ENCODE measurements around the gene MPDU1. TPM values are rescaled to one million over a fixed set of nuclear protein-coding genes. Genes with fewer than 3 reads are reported as not detected.
A peak's percentile ranks its signal among the peaks of the same experiment; 100 is the strongest.

MPDU1 gene
- total RNA-seq (2021) (133 and 149 TPM in 2 replicates), Bru-seq, nascent RNA (percentile 84 among the genes with signal in this experiment), BruChase-seq, experiment 1, labeled RNA remaining after a 2-hour chase (percentile 84 among the genes with signal in this experiment), BruChase-seq, experiment 2, labeled RNA remaining after a 6-hour chase (percentile 94 among the genes with signal in this experiment)
- long read RNA-seq, transcript MPDU1-207 (7 exons, 1,020 nt), result minor isoform, 8 of 320 reads
- long read RNA-seq, transcript MPDU1-220 (7 exons, 714 nt), result minor isoform, 18 of 320 reads
- long read RNA-seq, transcript MPDU1-210 (6 exons, 1,523 nt), result minor isoform, 12 of 320 reads
- long read RNA-seq, transcript MPDU1-201 (7 exons, 1,601 nt), result major isoform, 244 of 320 reads
- long read RNA-seq, partial matches to known transcripts, result 14 of 320 reads
- long read RNA-seq, other reads (novel, unspliced or antisense), result 16 of 320 reads

GRCh38 chr17:7583253-7584109, at the start of gene MPDU1:
Gene MPDU1 (plus strand): TSS chr17:7583852. CDS start chr17:7583863, 11 bp downstream.
- Histone ChIP-seq H3K27ac (ENCODE audit: low read depth, low read length, poor library complexity, severe bottlenecking) (peak within 1 kb of the TSS; percentile 99), H3K4me3 (ENCODE audit: low read depth, low read length, poor library complexity, severe bottlenecking) (peak within 1 kb of the TSS; percentile 60), H3K27me3 (replicated peaks; ENCODE audit: insufficient read depth, low read depth, low read length, poor library complexity) (no peaks in the 10 kb centered on the region), H3K9me3 (ENCODE audit: low read depth, low read length, poor library complexity, severe bottlenecking) (no peaks in the 10 kb centered on the region), H3K4me1 (ENCODE audit: insufficient read depth, low read length, poor library complexity, severe bottlenecking) (peaks cover 50% of the 10 kb centered on the region), H3K36me3 (ENCODE audit: insufficient read depth, low read length, poor library complexity, severe bottlenecking) (peaks cover 43% of the 10 kb centered on the region)
- POLR2A ChIA-PET (ENCODE audit: low non-redundant PET), result interaction anchor here (0.5 to 1.2 kb wide), 5 partner anchors 34 to 892 kb away, joined by 4 to 12 read pairs (median 4); partner anchors contain the start of genes TP53 and WRAP53
- no peak for TF ChIP-seq EZH2 (IDR thresholded peaks at IDR 0.05; ENCODE audit: borderline replicate concordance, low read depth, low read length, poor library complexity, severe bottlenecking)
- TF ChIP-seq, protein P1, sequence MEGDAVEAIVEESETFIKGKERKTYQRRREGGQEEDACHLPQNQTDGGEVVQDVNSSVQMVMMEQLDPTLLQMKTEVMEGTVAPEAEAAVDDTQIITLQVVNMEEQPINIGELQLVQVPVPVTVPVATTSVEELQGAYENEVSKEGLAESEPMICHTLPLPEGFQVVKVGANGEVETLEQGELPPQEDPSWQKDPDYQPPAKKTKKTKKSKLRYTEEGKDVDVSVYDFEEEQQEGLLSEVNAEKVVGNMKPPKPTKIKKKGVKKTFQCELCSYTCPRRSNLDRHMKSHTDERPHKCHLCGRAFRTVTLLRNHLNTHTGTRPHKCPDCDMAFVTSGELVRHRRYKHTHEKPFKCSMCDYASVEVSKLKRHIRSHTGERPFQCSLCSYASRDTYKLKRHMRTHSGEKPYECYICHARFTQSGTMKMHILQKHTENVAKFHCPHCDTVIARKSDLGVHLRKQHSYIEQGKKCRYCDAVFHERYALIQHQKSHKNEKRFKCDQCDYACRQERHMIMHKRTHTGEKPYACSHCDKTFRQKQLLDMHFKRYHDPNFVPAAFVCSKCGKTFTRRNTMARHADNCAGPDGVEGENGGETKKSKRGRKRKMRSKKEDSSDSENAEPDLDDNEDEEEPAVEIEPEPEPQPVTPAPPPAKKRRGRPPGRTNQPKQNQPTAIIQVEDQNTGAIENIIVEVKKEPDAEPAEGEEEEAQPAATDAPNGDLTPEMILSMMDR (conservative IDR thresholded peaks at IDR 0.05; ENCODE audit: low read depth, low read length), result no peak
- intact Hi-C loops (cut with micrococcal nuclease; ENCODE audit: unreplicated experiment), result loop anchor here (5.0 kb wide), 2 partner anchors 104 to 304 kb away; partner anchors contain the start of genes CHD3, TP53 and WRAP53
- CTCF ChIA-PET, result interaction anchor here (0.6 to 1.0 kb wide), 2 partner anchors 67 to 104 kb away, joined by 5 to 6 read pairs; partner anchors contain the start of genes TP53 and WRAP53
- DNase-seq (ENCODE audit: low spot score), result peak; percentile 99
- TSS peak; percentile 76 for BruUV-seq (replicated peaks)

DNA sequence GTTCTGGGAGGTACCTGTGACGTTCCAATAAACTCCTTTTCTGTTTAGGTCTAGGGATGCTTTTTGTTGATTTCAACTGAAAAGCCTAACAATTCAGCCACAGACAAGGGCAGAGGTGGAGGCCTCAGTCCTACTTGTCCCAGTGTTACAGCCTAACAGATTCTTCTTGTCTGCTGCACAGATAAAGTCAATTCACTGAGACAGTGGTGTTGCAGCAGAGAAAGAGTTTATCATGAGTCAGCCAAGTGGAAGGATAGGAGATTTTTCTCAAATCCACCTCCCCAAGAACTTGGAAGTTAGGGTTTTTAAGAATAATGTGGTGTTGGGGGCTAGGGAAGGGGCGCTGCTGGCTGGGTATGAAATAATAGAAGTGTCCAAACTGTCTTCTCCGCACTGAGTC, 45.6 kb upstream of the MPDU1 start:
- TF ChIP-seq, protein P1 (conservative IDR thresholded peaks at IDR 0.05; ENCODE audit: low read depth, low read length), result no peak
- TF ChIP-seq EZH2 (IDR thresholded peaks at IDR 0.05; ENCODE audit: borderline replicate concordance, low read depth, low read length, poor library complexity, severe bottlenecking), result no peak
- ChIA-PET POLR2A (ENCODE audit: low non-redundant PET) (no interaction called here), CTCF (no interaction called here)
- Histone ChIP-seq H3K9me3 (ENCODE audit: low read depth, low read length, poor library complexity, severe bottlenecking) (peaks cover 10% of the 10 kb centered on the region), H3K4me3 (ENCODE audit: low read depth, low read length, poor library complexity, severe bottlenecking) (no peak overlapping the region), H3K27ac (ENCODE audit: low read depth, low read length, poor library complexity, severe bottlenecking) (no peak overlapping the region), H3K27me3 (replicated peaks; ENCODE audit: insufficient read depth, low read depth, low read length, poor library complexity) (no peaks in the 10 kb centered on the region), H3K36me3 (ENCODE audit: insufficient read depth, low read length, poor library complexity, severe bottlenecking) (no peaks in the 10 kb centered on the region), H3K4me1 (ENCODE audit: insufficient read depth, low read length, poor library complexity, severe bottlenecking) (no peaks in the 10 kb centered on the region)
- no TSS peak for BruUV-seq (replicated peaks)
- DNase-seq (ENCODE audit: low spot score), result no peak
- intact Hi-C loops (cut with micrococcal nuclease; ENCODE audit: unreplicated experiment), result no loop called here

GRCh38 chr17:7538891-7539545, 44.6 kb upstream of the MPDU1 start:
- CTCF ChIA-PET, result no interaction called here

More at GRCh38 chr17:7538891-7539545, 44.6 kb upstream of the MPDU1 start:
- TF ChIP-seq, protein P1 (conservative IDR thresholded peaks at IDR 0.05; ENCODE audit: low read depth, low read length), result no peak
- no peak for TF ChIP-seq EZH2 (IDR thresholded peaks at IDR 0.05; ENCODE audit: borderline replicate concordance, low read depth, low read length, poor library complexity, severe bottlenecking)
- BruUV-seq (replicated peaks), result no TSS peak
- peaks cover 10% of the 10 kb centered on the region for H3K9me3 ChIP-seq (ENCODE audit: low read depth, low read length, poor library complexity, severe bottlenecking)
- intact Hi-C loops (cut with micrococcal nuclease; ENCODE audit: unreplicated experiment), result no loop called here
- POLR2A ChIA-PET (ENCODE audit: low non-redundant PET), result no interaction called here
- no peak overlapping the region for H3K27ac ChIP-seq (ENCODE audit: low read depth, low read length, poor library complexity, severe bottlenecking)
- no peaks in the 10 kb centered on the region for H3K4me1 ChIP-seq (ENCODE audit: insufficient read depth, low read length, poor library complexity, severe bottlenecking)
- H3K36me3 ChIP-seq (ENCODE audit: insufficient read depth, low read length, poor library complexity, severe bottlenecking), result no peaks in the 10 kb centered on the region
- H3K27me3 ChIP-seq (replicated peaks; ENCODE audit: insufficient read depth, low read depth, low read length, poor library complexity), result no peaks in the 10 kb centered on the region
- no peak for DNase-seq (ENCODE audit: low spot score)
- no peak overlapping the region for H3K4me3 ChIP-seq (ENCODE audit: low read depth, low read length, poor library complexity, severe bottlenecking)
